Coronary artery (tissue), 2 donors: Measurements from ENCODE around the gene OSER1.

Experiments used
- DNase-seq: peaks from one replicate; pipeline ENCODE4 v3.0.0-alpha.2; 2017; ENCODE audit warnings: low spot score
- H3K27ac ChIP-seq, 2 donors: fragments of 200-600 bp; sonication (generic); one replicate each; pipeline ENCODE4 v1.5.1; 2016 to 2019
- H3K4me3 ChIP-seq: fragments of 200-600 bp; sonication (generic); 2 replicates; pipeline ENCODE4 v1.5.1; 2016; ENCODE audit warnings: mild to moderate bottlenecking, moderate library complexity
- TF ChIP-seq, protein P1 (sequence below): fragments of 200-600 bp; sonication (generic); IDR thresholded peaks from one replicate; pipeline ENCODE4 v1.5.1; 2019; ENCODE audit warnings: antibody characterized with exemption

OSER1 gene

DNA sequence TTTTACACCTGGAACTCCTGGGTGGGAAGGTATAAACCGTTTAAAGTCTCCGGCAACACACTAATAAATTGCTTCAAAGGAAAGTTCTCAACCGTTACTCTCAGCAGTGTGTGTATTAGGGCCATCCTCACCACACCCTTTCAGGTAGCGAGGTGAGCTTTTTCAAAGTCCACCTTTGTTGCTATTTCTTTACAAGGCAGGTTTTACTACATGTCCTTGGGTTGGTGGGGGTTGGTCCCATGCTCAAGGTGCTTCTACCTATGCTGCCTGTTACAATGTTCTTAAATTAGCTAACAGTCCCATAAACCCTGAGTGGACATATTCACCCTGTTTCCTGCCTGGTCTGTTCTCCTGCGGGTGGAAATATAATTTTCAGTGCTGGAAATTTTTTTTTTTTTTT is 13.2 kb upstream of the OSER1 start:
- no peak overlapping the region for H3K27ac ChIP-seq
- no peak for DNase-seq
- H3K4me3 ChIP-seq: no peak overlapping the region
- TF ChIP-seq, protein P1, sequence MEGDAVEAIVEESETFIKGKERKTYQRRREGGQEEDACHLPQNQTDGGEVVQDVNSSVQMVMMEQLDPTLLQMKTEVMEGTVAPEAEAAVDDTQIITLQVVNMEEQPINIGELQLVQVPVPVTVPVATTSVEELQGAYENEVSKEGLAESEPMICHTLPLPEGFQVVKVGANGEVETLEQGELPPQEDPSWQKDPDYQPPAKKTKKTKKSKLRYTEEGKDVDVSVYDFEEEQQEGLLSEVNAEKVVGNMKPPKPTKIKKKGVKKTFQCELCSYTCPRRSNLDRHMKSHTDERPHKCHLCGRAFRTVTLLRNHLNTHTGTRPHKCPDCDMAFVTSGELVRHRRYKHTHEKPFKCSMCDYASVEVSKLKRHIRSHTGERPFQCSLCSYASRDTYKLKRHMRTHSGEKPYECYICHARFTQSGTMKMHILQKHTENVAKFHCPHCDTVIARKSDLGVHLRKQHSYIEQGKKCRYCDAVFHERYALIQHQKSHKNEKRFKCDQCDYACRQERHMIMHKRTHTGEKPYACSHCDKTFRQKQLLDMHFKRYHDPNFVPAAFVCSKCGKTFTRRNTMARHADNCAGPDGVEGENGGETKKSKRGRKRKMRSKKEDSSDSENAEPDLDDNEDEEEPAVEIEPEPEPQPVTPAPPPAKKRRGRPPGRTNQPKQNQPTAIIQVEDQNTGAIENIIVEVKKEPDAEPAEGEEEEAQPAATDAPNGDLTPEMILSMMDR: no peak

DNA sequence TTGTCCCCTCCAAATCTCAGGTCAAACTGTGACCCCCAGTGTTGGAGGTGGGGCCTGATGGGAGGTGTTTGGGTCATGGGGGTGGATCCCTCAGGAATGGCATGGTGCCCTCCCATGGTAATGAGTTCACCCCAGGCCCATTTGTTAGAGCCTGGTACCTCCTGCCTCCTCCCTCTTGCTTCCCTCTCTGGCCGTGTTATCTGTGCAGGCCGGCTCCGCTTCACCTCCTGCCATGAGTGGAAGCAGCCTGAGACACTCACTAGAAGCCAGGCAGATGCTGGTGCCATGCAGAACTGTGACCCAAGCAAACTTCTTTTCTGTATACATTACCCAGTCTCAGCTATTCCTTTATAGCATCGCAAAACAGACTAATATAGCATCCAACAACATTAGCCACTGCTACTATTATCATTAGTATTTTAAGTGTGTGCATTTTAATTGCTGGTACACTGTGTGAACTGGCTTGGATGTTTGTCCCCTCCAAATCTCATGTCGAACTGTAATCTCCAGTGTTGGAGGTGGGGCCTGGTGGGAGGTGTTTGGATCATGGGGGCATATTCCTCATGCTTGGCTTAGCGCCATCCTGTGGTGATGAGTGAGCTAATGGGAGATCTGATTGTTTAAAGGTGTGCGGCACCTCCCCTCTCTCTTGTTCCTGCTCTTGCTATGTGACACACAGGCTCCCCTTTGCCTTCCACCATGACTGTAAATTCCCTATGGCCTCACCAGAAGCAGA is 12.2 kb upstream of the OSER1 start:
- TF ChIP-seq, protein P1: no peak

DNA sequence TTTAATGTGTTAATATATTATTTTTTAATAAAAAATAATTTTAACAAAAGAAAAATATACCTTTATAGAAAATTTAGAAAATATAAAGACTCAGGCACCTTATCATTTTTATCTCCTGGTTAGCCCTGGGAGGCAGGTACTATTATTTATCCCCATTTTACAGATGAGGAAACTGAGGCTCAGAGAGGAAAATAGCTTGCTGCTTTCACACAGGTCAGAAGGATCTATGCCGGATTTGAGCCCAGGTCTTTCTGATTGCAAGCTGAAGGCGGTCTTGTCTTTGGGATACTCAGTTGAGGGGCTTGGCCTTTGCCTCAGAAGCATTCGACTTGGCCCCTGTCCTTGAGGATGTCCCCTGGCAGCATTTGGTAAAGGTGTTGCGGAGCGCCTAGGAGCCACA is 11.5 kb upstream of the OSER1 start:
- Histone ChIP-seq H3K4me3 (no peak overlapping the region), H3K27ac (no peak overlapping the region)
- TF ChIP-seq, protein P1: no peak
- DNase-seq: no peak

More for the DNA sequence above, 12.2 kb upstream of the OSER1 start:
- DNase-seq: no peak
- no peak overlapping the region for H3K4me3 ChIP-seq
- H3K27ac ChIP-seq: no peak overlapping the region

DNA sequence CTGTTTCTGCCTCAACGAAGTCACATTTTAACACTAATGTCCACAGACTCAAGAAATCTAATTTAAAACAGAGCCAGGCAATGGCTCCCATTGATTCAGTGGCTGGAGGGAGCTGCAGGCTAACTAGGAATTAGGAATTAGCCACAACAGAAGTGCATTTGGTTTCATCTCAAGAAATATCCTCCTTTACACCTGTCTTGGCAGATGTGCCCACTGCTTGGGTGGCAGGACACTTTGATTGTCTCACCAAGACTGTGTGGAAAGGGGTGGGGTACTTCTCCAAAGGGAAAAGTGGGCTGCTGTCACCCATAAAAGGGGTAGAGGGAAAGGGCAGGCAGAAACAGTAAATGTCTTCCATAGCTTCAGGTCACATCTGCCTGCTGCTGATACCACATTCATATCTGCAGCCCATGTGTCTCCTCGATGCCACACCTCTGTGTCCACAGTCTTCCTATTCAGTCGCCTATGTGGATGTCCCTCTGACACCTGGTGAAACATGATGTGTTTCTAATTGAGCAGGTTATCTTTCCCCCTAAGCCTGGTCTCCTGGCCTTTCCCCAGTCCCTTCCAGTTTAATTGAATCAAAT is 10.9 kb upstream of the OSER1 start:
- TF ChIP-seq, protein P1: no peak
- Histone ChIP-seq H3K27ac (no peak overlapping the region), H3K4me3 (no peak overlapping the region)
- DNase-seq: no peak

DNA sequence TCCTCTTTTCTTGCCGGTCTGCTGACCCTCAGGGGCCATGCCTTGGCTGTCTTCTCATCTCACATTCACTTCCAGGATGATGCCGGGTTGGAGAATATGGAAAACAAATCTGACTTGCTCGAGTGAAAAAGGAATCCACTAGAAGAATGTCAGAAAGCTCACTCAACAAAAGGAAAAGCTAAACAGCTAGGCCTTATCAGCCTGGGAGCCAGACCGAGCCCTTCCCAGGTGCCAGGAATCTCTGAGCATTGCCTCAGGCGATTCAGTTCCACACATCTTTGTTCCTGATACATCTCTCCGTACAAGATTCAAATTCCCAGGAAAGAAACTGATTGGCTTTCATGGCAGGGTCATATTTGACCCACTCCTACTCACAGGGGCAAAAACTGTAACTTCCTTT is 9.2 kb upstream of the OSER1 start:
- DNase-seq: no peak
- Histone ChIP-seq H3K4me3 (no peak overlapping the region), H3K27ac (no peak overlapping the region)
- TF ChIP-seq, protein P1: no peak

DNA sequence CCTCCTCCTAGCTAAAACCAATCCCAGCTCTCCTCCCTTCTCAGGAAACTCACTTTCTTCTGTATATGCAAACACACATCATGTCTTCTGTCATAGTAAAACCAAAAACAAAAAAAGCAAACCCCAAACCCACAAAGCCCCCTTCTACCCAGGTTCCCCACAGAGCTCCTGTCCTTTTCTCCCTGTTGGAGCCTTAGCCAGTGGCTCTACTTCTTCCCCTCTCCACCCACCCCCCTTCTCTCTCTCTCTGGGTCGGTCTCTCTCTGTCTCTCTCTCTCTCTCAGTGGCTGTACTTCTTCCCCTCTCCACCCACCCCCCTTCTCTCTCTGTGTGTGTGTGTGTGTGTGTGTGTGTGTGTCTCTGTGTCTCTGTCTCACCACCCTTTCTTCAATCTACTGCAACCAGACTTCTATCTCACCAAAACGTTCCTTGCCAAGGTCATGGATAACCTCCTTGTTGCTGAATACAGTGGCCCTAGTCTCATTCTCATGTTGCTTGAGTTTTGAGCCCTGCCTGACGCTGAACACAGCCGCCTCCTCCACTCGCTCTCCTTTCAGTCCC is 8.7 kb upstream of the OSER1 start:
- no peak overlapping the region for H3K27ac ChIP-seq
- DNase-seq: no peak
- no peak overlapping the region for H3K4me3 ChIP-seq
- TF ChIP-seq, protein P1: no peak

DNA sequence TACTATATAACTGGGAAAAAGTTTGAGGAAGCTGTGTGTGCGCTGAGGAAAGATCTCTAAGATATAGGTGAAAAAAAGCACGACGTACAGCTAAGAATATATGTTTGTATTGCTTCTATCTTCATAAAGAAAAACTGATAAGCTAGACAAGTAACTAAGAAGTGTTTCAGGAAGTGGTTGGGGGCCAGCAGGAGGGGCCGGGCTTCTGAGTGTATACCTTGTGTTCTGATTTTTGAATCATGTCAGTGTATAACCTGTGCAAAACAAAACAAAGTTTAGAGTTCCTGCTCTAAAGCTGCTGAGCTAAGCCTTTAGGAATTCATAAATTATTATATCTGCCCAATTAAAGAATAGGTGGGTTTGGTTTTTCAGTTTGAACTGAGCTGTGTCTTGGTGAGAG is 7.9 kb upstream of the OSER1 start:
- TF ChIP-seq, protein P1: no peak
- Histone ChIP-seq H3K27ac (no peak overlapping the region), H3K4me3 (no peak overlapping the region)
- no peak for DNase-seq
